GM12874 (cell line): ENCODE results near the gene ACSF3.

ENCODE experiments used
- TF ChIP-seq, protein P1 (sequence below): IDR thresholded peaks from 2 replicates; pipeline ENCODE4 v1.5.1; 2011; ENCODE audit warnings: low read depth, mild to moderate bottlenecking, control low read depth, low read length, moderate library complexity; ENCODE audit not compliant: insufficient read depth

Gene ACSF3

GRCh38 chr16:89056592-89056991 lies 37.1 kb upstream of the ACSF3 start:
- TF ChIP-seq, protein P1, sequence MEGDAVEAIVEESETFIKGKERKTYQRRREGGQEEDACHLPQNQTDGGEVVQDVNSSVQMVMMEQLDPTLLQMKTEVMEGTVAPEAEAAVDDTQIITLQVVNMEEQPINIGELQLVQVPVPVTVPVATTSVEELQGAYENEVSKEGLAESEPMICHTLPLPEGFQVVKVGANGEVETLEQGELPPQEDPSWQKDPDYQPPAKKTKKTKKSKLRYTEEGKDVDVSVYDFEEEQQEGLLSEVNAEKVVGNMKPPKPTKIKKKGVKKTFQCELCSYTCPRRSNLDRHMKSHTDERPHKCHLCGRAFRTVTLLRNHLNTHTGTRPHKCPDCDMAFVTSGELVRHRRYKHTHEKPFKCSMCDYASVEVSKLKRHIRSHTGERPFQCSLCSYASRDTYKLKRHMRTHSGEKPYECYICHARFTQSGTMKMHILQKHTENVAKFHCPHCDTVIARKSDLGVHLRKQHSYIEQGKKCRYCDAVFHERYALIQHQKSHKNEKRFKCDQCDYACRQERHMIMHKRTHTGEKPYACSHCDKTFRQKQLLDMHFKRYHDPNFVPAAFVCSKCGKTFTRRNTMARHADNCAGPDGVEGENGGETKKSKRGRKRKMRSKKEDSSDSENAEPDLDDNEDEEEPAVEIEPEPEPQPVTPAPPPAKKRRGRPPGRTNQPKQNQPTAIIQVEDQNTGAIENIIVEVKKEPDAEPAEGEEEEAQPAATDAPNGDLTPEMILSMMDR, result no peak

- TF ChIP-seq, protein P1, result no peak
Observed at GRCh38 chr16:89057738-89058137, 35.9 kb upstream of the ACSF3 start.

DNA sequence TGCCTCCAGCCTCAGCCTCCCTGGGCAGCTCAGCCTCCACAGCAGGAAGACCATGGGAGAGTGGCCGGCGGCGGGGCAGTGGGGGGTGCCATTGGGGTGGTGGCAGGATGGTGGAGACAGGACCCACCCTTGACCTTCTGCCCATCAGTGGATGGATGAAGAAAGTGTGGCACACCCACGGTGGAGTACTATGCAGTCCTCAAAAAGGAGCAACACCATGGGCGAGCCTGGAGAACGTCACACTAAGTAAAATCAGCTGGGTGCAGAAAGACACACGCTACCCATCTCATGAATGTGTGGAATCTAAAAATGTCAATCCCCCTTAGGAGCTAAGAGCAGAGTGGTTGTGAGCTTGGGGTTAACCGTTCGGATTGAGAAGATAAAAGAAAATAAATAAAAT lies 34.8 kb upstream of the ACSF3 start:
- TF ChIP-seq, protein P1, result no peak

GRCh38 chr16:89060207-89060794 lies 33.4 kb upstream of the ACSF3 start:
- TF ChIP-seq, protein P1, result no peak

- TF ChIP-seq, protein P1, result no peak
Observed at GRCh38 chr16:89061086-89061485, 32.6 kb upstream of the ACSF3 start.

- TF ChIP-seq, protein P1, result no peak
Observed at GRCh38 chr16:89061590-89062380, 31.9 kb upstream of the ACSF3 start.

DNA sequence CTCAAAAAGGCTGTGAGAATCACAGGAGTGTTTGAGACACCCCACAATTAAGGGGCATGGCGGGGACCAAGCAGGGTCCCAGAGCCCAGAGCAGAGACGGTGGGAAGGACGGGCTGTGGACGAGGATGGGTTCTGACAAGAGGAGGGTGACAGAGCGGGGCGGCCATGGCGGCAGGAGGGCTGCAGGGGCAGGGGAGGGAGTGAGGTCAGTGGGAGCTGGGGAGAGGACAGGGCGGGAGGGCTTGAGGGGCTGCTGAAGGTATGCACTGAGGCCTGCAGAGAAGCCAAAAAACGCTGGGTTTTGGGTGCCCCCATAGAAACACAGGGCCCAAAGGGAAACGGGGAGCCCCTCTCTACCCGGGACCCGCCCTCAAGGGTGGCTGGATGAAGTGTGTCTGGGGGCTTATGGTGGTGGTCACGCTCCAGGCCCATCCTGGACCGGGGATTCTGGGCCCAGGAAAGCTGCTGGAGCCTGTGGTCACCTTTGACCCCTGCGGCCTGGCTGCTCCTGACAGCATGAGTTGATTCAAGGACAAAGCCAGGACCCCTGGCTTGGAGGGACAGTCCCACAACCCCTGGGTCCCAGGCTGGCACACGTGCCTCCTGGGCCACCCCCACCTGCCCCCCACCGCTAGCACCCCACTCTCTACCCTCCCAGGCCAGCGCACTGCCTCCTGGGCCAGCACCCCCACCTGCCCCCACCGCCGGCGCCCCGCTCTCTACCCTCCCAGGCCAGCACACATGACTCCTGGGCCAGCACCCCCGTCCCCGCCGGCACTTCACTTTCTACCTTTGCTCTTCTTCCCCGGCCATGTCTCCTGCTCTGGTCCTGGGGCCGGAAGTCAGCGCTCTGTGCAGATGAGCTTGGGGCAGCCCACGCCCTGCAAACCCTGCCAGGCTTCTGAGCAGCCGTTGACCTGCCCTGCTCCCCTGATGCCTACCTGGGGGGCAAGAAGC lies 31.0 kb upstream of the ACSF3 start:
- TF ChIP-seq, protein P1, result no peak
